HG02759 (cell line): ENCODE results near the gene ARRDC3.
"Not testable (repeated sequence)": the region's sequence is repeated elsewhere in the genome, so short reads cannot be mapped to it uniquely, and the experiment has no call there.

Source experiments
- ATAC-seq: cut with Tn5 transposase; IDR thresholded peaks from one replicate; pipeline ENCODE4 v1.9.1; 2021; ENCODE audit warnings: mild to moderate bottlenecking, moderate library complexity; ENCODE audit not compliant: unreplicated experiment

The ARRDC3 gene

GRCh38 chr5:91361790-91362189 is 21.3 kb downstream of the ARRDC3 start:
- ATAC-seq, result no peak

DNA sequence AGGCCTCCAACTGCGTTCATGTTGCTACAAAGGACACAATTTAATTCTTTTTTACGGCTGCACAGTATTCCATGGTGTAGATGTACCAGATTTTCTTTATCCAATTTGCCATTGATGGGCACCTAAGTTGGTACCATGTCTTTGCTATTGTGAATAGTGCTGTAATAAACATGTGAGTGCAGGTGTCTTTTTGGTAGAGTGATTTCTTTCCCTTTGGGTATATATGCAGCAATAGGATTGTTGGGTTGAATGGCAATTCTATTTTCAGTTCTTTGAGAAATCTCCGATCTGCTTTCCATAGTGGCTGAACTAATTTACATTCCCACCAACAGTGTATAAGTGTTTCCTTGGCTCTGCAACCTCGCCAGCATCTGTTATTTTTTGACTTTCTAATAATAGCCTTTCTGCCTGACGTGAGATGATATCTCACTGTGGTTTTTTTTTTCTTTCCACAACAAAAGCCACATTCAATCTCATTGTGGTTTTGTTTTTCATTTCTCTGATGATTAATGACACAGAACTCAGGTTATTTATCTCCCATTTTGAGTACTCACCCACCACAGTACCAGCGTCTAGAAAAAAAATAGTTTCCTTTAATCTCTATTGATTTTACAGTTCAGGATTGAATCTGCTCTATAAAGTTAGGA is 21.9 kb downstream of the ARRDC3 start:
- peak; percentile 89 for ATAC-seq

DNA sequence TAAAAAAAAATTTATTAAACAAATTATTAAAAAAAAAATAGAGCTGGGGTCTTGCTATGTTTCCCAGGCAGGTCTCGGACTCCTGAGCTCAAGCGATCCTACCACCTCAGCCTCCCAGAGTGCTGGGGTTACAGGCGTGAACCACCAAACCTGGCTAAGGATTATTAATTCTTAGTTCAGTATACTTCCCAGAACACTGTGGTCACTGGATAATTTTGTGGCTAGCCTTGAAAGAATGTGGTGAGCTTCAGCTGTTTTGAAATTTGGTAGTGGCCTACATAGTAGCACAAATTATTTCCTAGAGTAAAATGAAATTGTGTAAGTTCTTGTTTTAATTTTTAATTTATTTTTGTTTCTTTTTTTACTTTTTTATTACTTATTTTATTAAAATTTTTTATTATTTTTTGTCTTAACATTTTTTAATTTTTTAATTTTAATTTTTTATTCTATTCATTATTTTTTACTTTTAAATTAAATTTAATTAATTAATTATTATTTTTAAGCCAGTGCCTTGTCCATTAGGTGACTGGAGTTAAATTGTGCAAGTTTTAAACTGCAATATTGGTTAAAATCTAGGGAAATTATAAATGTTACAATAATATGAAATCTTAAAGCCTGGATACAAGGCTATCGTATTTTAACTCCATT is 23.0 kb downstream of the ARRDC3 start:
- no peak for ATAC-seq

GRCh38 chr5:91357806-91358205 is 25.3 kb downstream of the ARRDC3 start:
- no peak for ATAC-seq

- ATAC-seq, result no peak
Measured at GRCh38 chr5:91357012-91357634, 26.0 kb downstream of the ARRDC3 start.

DNA sequence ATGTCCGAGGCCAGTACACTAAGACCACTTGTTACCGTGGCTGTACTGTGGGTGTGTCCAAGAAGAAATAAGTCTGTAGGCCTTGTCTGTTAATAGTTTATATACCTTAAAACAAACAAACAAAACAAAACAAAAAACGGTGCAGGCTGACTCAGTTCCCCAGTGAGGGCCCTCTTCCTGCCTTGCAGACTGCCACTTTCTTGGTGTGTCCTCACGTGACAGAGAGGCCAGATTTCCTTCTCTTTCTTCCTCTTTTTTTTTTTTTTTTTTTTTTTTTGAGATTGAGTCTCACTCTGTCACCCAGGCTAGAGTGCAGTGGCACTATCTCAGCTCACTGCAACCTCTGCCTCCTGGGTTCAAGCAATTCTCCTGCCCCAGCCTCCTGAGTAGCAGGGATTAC is 28.2 kb downstream of the ARRDC3 start:
- not testable (repeated sequence) for ATAC-seq

- no peak for ATAC-seq
Measured at GRCh38 chr5:91352831-91353695, 30.1 kb downstream of the ARRDC3 start.

GRCh38 chr5:91345461-91345860 is 37.7 kb downstream of the ARRDC3 start:
- no peak for ATAC-seq

- ATAC-seq, result not testable (repeated sequence)
Measured at GRCh38 chr5:91344661-91345200, 38.4 kb downstream of the ARRDC3 start.

DNA sequence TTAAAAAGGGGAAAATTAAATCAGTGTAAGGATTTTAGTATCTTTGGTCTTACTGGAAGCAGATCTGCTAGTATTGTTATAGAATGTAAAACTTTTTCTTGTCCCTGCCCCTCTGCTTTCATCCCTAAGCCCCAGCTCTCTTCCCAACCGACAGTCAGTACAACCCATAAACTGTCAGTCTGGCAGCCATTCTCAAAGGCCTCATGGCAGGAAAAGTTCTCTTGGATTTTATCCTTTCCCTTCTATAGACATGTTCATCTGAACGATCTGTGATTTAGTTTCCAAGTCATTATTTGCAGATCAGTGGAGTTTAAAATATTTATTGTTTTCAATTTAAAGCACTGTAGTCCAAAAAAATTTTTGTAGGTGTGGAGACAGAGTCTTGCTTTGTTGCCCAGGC is 39.2 kb downstream of the ARRDC3 start:
- ATAC-seq, result no peak

DNA sequence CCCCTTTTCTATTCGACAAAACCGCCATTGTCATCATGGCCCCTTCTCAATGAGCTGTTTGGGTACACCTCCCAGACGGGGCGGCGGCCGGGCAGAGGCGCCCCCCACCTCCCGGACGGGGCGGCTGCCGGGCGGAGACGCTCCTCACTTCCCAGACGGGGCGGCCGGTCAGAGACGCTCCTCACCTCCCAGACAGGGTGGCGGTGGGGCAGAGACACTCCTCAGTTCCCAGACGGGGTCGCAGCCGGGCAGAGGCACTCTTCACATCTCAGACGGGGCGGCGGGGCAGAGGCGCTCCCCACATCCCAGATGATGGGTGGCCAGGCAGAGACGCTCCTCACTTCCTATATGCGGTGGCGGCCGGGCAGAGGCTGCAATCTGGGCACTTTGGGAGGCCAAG is 40.2 kb downstream of the ARRDC3 start:
- not testable (repeated sequence) for ATAC-seq

- no peak for ATAC-seq
Measured at GRCh38 chr5:91341154-91341553, 42.0 kb downstream of the ARRDC3 start.

GRCh38 chr5:91340532-91340931 is 42.6 kb downstream of the ARRDC3 start:
- ATAC-seq, result no peak

GRCh38 chr5:91339063-91339705 is 43.9 kb downstream of the ARRDC3 start:
- ATAC-seq, result no peak

- ATAC-seq, result peak; percentile 68
Measured at GRCh38 chr5:91332267-91333045, 50.7 kb downstream of the ARRDC3 start.

DNA sequence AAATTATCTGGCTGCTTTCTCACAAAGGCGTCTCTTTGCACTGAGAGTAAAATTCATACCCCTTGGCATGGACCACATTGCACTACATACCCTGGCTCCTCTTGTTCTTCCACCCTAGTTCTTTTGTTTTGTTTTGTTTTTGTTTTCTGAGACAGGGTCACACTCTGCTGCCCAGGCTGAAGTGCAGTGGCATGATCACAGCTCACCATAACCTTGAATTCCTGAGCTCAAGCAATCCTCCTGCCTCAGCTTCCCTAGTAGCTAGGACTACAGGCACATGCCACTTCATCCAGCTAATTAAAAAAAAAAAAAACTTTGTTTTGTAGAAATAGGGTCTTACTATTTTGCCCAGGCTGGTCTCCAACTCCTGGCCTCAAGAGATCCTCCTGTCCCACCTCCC is 51.4 kb downstream of the ARRDC3 start:
- ATAC-seq, result no peak

DNA sequence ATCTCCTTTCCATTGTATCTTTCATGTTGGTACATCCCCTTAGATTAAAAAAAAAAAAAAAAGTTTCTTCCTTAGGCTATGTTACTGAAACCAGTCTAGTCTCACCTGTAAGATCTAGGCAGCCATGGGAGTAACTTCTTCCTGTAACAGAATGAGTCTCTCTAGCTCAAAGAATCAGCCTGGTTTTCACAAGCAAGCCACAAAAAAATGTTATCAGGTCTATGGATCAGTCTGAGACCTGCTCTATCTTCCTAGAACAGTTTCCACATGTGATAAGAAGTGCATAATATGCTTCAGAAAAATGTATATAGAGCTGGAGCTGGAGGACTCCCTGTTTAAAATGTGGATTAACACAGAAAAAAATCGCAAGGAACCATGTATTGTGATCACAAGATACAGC is 53.8 kb downstream of the ARRDC3 start:
- ATAC-seq, result no peak

DNA sequence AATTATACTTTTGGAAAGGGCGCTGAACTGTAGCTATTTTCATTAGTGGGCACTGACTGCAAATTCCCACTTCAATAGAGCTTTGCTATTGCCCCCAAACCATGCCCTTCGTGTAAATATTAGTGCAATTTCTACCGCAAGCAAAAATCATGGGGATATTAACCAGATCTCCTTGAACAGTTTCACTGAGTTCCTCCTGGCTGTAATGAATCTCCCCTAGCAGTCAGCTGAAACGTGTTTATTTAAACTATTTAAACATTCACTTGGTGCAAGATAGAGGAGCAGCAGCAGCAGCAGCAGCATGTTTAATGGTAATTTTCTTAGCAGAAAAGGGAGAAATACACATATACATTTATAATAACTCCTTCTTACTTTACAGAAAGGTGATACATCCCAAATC is 54.4 kb downstream of the ARRDC3 start:
- no peak for ATAC-seq

GRCh38 chr5:91322981-91323380 is 60.1 kb downstream of the ARRDC3 start:
- not testable (repeated sequence) for ATAC-seq

GRCh38 chr5:91319667-91320066 is 63.5 kb downstream of the ARRDC3 start:
- ATAC-seq, result no peak
